HG03571 (cell line): ENCODE data around the gene HLCS.

Experiments
- ATAC-seq: cut with Tn5 transposase; IDR thresholded peaks from one replicate; pipeline ENCODE4 v1.9.1; 2021; ENCODE audit not compliant: unreplicated experiment

The HLCS gene

GRCh38 chr21:36985751-36986594, 19.5 kb upstream of the HLCS start:
- ATAC-seq = no peak

- ATAC-seq = no peak
Measured at GRCh38 chr21:36981977-36982700, 15.7 kb upstream of the HLCS start.

GRCh38 chr21:36981049-36981391, 14.6 kb upstream of the HLCS start:
- ATAC-seq = no peak

DNA sequence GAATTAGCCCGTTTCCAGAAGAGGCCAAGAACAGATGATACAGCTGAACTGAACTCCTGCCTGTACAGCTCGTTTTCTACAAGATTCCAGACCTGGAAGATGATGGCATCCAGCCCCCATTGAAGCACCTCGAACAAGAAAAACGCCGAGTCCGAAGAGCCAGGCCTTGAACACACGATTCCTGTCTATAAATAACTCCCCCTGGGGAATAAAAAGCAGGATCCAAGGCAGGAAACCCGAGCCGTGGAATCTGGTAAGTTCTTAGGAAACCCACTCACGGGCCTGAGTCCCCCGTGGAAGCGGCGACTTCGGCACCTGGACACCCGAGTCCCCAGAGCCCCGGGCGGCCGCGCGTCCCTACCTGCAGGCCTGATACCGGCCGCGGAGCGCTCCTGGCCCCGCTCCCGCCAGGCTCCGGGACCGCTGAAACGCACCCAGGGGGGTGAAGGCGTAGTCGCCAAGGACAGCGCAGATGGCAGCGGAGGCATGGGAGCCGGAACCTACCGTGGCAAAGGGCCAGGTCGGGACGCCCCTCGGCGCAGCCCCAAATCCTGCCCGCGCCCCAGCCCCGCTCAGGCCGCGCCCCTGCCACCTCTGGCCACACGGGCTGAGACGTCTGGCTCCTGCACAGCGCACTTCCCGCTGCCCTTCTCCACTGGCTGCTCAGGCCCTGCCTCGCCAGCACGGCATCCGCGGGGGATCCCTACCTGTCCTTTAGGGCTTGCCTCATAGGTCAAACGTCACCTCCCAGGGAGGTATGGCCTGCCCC, 14.0 kb upstream of the HLCS start:
- ATAC-seq = no peak

GRCh38 chr21:36976882-36977651, 10.6 kb upstream of the HLCS start:
- ATAC-seq = peak; percentile 76

- ATAC-seq = no peak
Measured at GRCh38 chr21:36976228-36976861, 9.9 kb upstream of the HLCS start.

DNA sequence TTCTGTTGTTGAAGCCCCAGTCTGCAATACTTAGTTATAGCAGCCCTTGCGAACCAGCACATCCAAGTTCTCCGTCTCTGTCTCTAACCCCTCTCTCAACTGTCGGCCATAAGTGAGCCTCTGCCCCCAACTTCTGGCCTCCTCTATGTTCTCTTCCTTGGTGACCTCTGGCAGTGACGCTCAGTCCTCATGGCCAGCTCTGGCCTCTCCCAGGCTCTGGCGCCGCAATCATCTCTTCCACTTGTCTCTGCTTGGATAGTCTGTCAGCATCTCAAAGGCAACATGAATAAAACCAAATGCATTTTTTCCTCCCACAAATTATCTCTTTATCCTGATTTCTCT, 8.4 kb upstream of the HLCS start:
- no peak for ATAC-seq

- no peak for ATAC-seq
Measured at GRCh38 chr21:36973986-36974850, 7.7 kb upstream of the HLCS start.

DNA sequence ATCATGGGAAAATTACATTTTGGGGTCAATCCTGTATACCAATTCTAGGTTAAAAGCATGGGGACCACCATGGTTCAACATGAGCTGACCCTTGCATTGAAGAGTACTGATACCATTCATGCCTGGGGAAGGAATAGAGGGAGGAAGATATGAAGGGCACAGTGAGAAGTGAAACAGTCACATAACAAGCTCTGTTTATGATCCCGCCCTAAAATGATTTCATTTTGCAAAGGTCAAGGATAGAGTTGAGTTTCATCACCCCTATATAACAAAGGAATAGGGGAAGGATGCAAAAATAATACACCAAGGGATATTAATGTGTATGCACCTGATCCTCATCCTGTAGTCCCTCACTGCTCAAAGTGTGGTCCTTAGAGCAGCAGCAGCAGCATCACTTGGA, 2.5 kb upstream of the HLCS start:
- ATAC-seq = no peak

DNA sequence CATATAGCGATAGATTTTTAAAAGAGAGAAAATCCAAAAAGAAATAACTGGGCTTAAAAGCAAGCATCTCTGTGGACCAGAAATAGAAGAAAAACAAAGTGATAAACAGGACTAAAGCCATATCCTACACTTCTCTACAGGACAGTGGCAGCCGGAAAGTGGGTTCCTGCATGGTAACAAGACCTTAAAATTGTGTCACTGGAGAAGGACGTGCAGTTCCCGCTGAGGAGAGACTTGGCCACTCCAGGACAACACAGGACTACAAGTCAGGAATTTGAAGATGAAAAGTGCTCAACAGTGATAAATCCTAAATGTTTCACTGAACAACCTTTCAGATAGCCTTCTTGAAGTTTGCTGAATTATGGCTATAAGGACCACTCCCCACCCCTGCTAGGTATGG, 1.9 kb upstream of the HLCS start:
- no peak for ATAC-seq

DNA sequence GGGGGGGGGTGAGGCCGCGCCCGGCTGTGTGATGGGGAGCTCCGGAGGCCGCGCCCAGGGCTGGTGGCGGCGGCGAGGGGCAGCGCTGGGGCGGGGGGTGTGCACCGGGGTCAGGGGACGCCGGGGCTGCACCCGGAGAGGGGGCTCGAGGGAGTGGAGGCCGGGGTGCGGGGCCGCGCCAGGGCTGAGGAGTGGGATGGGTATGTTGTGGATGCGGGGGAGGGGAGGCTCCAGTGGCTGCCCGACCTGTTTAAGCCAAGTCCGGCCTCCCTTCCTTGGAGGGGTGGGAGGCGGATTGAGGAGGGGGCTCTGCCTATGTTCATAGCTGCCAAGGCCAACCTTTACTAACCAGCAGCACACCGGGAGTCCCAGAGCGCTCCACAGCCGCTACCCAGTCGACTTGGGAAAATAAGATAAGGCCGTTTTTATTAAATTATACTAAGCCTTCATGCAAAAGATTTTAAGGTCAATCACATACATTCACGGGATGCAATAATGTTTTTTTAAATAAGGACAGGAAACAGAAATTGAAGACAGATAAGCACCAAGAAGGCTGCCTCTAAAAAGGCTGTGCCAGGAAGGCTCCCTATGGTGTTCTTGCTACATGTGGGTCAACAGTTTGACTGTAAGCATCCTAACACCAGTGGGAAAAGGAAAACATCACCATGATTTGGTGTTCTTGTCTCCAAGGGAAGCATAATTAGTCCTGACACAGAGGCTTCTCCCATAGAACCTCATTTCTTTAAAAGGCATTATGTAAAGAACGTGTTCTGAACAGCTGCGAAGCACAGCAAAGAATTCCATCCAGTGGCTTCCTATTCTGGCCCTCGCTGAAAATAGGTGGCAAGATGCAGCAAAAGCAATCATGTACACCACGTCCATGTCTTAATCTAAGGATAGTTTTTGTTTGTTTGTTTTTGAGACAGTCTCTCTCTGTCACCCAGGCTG, 626 bp upstream of the HLCS start:
- peak; percentile 24 for ATAC-seq

GRCh38 chr21:36965720-36966065, 776 bp downstream of the HLCS start:
- no peak for ATAC-seq

GRCh38 chr21:36964827-36965719, 1.4 kb downstream of the HLCS start:
- ATAC-seq = no peak

DNA sequence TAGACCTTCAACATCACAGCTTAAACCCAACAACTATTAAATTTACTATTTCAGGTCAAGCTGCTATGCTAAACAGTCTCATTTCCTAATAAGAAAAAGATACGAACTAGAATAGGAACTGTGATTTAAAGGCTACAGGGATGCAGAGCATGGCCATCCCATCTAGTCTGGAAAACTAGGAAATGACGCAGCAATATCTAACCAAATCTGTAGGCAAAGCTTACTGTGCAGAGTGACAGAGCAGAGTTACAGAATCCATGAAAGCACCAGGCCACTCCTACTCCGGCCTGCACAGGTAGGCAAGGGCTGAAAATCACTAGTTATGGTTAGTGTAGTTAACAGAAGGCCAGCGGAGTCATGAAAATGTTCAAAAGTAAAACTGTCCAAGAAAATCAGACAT, 2.1 kb downstream of the HLCS start:
- no peak for ATAC-seq

- ATAC-seq = no peak
Measured at GRCh38 chr21:36962098-36962780, 4.2 kb downstream of the HLCS start.

GRCh38 chr21:36960676-36961284, 5.7 kb downstream of the HLCS start:
- no peak for ATAC-seq
